ENCODE data around the gene TRPV3.

DNA sequence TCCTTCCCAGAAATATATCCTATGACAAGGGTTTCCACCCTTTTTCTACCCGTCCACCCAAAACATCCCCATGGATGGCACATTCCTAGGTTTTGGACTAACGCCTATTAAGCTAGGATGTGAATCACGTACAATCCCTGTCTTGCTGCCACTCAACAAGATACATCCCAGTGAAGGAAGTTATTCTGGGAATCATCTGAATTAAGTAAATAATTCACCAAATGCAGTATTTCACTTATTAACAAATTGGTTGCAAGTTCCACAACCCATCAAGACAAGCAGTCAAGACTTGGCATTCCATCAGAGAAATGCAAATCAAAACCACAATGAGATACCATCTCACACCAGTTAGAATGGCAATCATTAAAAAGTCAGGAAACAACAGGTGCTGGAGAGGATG, 49.7 kb downstream of the TRPV3 start:
- TF ChIP-seq ZNF274 (IDR thresholded peaks at IDR 0.05; ENCODE audit: low read depth, low read length) (no peak), YY1 (IDR thresholded peaks at IDR 0.05; ENCODE audit: insufficient read depth, insufficient read length) (no peak), SUZ12 (IDR thresholded peaks at IDR 0.05; ENCODE audit: extremely low read depth, insufficient read depth, insufficient read length) (no peak)

Measured in NT2/D1 (cell line).